GM15510 (cell line): ENCODE results near the gene PLK3.

Source experiments
- POLR2A ChIP-seq: IDR thresholded peaks from 3 replicates; pipeline ENCODE4 v1.6.1; 2011; ENCODE audit warnings: borderline replicate concordance; ENCODE audit not compliant: insufficient read length; ENCODE audit errors: extremely low read depth

Gene PLK3

DNA sequence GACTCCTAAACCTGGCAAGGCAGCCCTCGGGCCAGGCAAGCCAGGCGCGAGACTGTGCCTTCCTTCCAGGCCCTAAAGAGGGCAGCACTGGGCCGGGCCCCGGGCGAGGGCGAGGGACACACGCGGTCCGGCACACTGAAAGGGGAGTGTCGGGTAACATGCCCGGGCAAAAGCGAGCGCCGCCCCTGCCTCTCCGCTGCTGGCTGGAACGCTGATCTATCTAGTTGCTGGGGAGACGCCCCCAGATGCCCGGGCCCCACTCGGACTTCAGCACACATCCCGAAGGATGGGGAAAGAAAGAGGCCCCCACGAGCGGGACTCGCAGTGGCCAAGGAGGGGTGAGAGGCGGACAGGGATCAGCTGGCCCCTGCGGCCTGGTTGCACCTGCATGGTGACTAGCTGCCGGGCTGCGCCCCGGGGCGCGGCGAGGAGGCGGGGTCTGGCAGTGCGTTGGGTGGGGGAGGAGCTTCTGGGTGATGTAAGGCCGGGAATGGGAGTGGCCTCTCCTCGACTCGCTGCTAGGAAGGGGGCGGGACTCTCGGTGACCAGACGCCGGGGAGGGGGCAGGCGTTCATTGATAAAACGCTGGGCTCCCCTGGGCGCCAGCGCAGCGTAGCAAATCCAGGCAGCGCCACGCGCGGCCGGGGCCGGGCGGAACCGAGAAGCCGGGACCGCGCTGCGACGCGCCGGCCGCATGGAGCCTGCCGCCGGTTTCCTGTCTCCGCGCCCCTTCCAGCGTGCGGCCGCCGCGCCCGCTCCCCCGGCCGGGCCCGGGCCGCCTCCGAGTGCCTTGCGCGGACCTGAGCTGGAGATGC lies at the start of gene PLK3:
TSS of gene PLK3 (plus strand) at position 608 of the 815 bp plus-strand sequence. CDS start at position 695, 87 bp downstream.
- peak; percentile 97 for TF ChIP-seq POLR2A

DNA sequence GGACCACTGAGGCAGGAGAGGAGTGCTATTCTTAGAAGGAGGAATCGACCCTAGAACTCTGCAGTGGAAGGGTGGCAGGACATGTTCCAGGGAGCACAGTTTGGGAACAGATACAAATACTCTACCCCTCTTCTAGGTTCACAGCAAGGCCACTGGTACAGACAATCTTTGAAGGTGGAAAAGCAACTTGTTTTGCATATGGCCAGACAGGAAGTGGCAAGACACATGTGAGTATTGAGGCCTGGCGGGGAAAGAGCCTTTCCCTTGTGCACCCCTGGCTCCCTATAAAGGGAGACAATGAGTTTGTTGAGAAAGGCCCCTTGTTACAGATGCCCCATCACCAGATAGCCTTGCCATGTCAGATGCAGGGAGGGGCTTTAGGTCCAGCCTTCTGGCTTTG lies 42.8 kb upstream of the PLK3 start:
- no peak for TF ChIP-seq POLR2A

DNA sequence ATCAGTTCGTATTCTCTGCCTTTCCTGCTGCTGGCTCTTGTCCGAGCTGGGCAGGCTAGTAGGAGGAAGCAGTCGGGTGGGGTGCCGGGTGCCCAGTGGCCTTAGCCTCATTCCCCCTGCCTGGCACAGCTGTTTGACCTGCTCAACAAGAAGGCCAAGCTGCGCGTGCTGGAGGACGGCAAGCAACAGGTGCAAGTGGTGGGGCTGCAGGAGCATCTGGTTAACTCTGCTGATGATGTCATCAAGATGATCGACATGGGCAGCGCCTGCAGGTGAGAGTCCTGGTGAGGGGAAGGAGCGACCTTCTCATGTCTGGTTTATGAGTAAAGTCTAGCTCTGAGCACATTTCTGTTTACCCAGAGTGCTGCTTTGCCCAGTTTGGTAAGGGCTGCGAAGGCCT lies 41.1 kb upstream of the PLK3 start:
- no peak for TF ChIP-seq POLR2A

GRCh38 chr1:44760876-44761275 lies 39.3 kb upstream of the PLK3 start:
- TF ChIP-seq POLR2A: no peak

GRCh38 chr1:44775078-44775929 lies 24.9 kb upstream of the PLK3 start, which contains the start of gene RPS8:
Gene RPS8, plus strand, starts transcription at chr1:44775540. Its CDS starts 57 bp downstream, at chr1:44775597.
- TF ChIP-seq POLR2A: peak; percentile 99

- no peak for TF ChIP-seq POLR2A
Measured at GRCh38 chr1:44775930-44776729, 24.0 kb upstream of the PLK3 start.

DNA sequence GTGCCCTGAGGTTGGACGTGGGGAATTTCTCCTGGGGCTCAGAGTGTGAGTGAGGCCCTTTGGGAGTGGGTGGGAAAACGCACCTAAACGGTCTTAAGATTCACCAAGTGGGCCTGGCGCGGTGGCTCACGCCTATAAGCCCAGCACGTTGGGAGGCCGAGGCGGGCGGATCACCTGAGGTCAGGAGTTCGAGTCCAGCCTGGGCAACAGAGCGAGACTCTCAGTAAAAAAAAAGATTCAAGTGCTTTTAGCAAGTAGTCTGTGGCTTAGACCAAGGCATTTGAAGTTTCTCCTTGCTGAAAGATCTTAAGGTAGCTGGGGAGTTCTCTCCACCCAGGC lies 23.5 kb upstream of the PLK3 start:
- no peak for TF ChIP-seq POLR2A

DNA sequence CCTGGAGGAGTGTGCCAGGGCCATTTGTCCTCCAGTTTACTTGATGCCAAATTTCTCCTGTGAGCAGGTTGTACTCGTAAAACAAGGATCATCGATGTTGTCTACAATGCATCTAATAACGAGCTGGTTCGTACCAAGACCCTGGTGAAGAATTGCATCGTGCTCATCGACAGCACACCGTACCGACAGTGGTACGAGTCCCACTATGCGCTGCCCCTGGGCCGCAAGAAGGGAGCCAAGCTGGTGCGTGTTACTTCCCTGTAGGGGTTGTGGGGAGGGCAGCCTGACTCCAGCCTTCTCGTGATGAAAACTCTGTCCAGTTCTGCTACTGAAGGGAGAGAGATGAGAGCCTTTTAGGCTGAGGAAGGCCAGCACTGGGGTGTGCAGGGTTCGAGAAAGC lies 22.6 kb upstream of the PLK3 start:
- TF ChIP-seq POLR2A: no peak

DNA sequence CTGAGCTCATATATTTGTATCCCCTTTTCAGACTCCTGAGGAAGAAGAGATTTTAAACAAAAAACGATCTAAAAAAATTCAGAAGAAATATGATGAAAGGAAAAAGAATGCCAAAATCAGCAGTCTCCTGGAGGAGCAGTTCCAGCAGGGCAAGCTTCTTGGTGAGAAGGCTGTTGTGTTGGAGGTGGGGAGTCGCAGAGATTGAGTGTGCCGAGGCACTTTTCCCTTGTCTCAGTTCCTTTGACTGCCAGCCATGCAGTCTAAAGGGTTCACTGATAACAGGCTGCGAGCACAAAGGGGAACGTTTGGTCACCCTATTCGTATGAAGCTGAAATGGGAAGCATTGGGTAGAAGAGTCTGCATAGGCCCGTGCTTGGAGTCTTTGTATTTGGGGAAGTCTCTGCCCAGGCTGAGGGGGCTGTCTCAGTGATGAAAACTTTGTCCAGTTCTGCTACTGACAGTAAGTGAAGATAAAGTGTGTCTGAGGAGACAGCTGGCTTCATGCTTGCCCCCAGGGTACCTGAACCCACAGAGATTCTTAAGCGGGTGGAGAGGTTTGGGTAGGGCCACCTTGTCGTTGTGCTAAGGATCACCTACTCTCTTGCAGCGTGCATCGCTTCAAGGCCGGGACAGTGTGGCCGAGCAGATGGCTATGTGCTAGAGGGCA lies 22.1 kb upstream of the PLK3 start:
- peak; percentile 10 for TF ChIP-seq POLR2A

GRCh38 chr1:44778705-44779576 lies 21.2 kb upstream of the PLK3 start:
- no peak for TF ChIP-seq POLR2A

DNA sequence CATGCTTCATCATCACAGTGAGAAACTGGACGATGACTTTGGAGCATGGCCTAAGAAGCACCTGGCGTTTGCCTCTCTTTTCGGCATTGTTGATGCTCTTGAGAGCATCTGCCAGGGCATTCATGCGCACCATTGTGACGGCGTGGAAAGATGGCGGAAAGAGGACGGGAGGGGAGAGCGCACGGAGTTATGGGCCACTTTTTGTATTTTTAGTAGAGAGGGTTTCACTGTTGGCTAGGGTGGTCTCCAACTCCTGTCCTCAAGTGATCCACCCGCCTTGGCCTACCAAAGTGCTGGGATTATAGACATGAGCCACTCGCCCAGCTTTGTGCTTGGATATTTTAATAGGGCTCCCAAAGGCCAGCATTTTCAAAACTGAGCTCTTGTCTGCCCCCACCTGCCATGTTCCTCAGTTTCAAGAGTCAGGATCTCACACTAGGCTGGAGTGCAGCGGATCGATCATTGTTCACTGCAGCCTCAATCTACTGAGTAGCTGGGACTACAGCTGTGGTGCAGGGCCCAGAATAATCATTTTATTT lies 19.5 kb upstream of the PLK3 start:
- TF ChIP-seq POLR2A: no peak

DNA sequence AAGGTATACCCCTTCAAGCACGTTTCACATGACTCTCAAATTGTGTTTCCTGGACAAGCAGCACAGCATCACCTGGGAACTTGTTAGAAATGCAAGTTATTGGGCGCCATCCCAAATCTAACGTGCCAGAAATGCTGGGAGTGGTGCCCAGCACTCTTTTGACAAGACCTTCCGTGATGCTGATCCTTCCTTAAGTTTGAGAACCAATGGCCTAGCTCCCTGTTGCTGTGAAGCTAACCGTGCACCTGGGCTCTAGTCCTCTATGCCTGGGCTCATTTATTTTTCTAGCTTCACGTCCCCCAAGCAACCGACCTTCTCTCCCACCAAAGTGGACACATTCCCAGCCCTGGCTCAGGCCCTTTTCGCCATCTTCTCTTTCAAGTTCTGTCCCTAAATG lies 16.5 kb upstream of the PLK3 start:
- no peak for TF ChIP-seq POLR2A
